ENCODE data around the gene DNAL1. TPM values are rescaled to one million over a fixed set of nuclear protein-coding genes. Genes with fewer than 3 reads are reported as not detected.

DNAL1 gene
- total RNA-seq, 1 donor from 2014 or later, result 5.2 TPM

DNA sequence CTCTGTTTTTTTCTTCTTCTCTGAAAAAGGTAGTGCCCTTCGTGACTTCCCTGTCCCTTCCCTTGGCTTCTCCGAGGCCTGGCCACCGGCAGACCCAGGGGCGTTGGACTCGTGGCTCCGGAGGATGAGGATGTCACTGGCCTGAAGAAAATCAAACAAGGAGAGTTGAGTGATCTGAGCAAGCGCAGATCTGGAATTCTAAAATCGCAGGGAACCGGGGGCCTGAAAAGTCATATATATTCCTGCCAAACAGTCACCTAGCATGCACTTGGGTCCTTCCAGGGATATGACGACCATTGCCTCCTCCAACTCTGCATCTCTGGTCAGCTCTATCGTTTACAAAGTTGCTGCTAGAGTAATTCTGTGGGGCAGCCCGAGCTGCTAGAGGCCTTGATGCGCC, 74.6 kb downstream of the DNAL1 start:
- no peaks in the 10 kb centered on the region for H3K27me3 ChIP-seq (ENCODE audit: control insufficient read depth in 3 of 3, insufficient read depth in 3 of 3, low read length in 3 of 3)
- H3K4me1 ChIP-seq (ENCODE audit: control insufficient read depth in 3 of 3, insufficient read depth in 3 of 3, low read length in 3 of 3), result peaks cover 25 to 41% (median 36%) of the 10 kb centered on the region in 3 donors
- H3K27ac ChIP-seq (ENCODE audit: low read depth, low read length), result no peak overlapping the region
- peak overlapping the region in 1 of 3 donors; percentile 8 for H3K9ac ChIP-seq (ENCODE audit: low read depth in 1 of 3, low read length in 3 of 3)
- H3K4me3 ChIP-seq (ENCODE audit: low read length in 3 of 3), result no peak overlapping the region
- H3K9me3 ChIP-seq (ENCODE audit: control insufficient read depth in 3 of 3, low read length in 3 of 3), result no peaks in the 10 kb centered on the region
- H3K36me3 ChIP-seq (ENCODE audit: control insufficient read depth in 3 of 3, insufficient read depth in 3 of 3, low read length in 3 of 3), result peaks cover 47 to 66% (median 52%) of the 10 kb centered on the region in 3 donors

DNA sequence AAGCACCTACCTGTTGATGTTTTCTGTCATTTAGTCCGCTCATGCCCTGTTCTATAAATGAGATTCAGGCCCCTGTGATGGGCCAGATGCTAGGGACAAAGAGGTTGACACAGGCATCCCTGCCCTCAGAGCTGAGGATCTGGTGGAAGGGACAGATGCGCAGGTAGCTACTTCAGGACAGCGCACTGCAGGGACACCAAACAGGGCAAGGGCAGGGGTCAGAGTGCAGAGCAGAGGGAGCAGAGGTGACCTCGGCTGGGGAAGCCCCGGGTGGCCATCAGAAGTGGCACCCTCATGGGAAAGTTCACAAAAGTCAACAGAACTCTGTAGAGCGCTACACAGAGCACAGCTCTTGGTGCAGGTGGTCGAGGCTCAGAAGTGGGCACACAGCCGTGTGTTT, 75.0 kb downstream of the DNAL1 start:
- Histone ChIP-seq H3K4me1 (ENCODE audit: control insufficient read depth in 3 of 3, insufficient read depth in 3 of 3, low read length in 3 of 3) (peaks cover 25 to 42% (median 37%) of the 10 kb centered on the region in 3 donors), H3K27ac (ENCODE audit: low read depth, low read length) (no peak overlapping the region), H3K36me3 (ENCODE audit: control insufficient read depth in 3 of 3, insufficient read depth in 3 of 3, low read length in 3 of 3) (peaks cover 47 to 68% (median 52%) of the 10 kb centered on the region in 3 donors), H3K27me3 (ENCODE audit: control insufficient read depth in 3 of 3, insufficient read depth in 3 of 3, low read length in 3 of 3) (no peaks in the 10 kb centered on the region), H3K4me3 (ENCODE audit: low read length in 3 of 3) (no peak overlapping the region), H3K9ac (ENCODE audit: low read depth in 1 of 3, low read length in 3 of 3) (no peak overlapping the region), H3K9me3 (ENCODE audit: control insufficient read depth in 3 of 3, low read length in 3 of 3) (no peaks in the 10 kb centered on the region)

GRCh38 chr14:73720636-73721035, 75.8 kb downstream of the DNAL1 start:
- Histone ChIP-seq H3K27me3 (ENCODE audit: control insufficient read depth in 3 of 3, insufficient read depth in 3 of 3, low read length in 3 of 3) (no peaks in the 10 kb centered on the region), H3K27ac (ENCODE audit: low read depth, low read length) (peak overlapping the region; percentile 31), H3K4me1 (ENCODE audit: control insufficient read depth in 3 of 3, insufficient read depth in 3 of 3, low read length in 3 of 3) (peaks cover 34 to 51% (median 45%) of the 10 kb centered on the region in 3 donors), H3K36me3 (ENCODE audit: control insufficient read depth in 3 of 3, insufficient read depth in 3 of 3, low read length in 3 of 3) (peaks cover 53 to 69% (median 59%) of the 10 kb centered on the region in 3 donors), H3K4me3 (ENCODE audit: low read length in 3 of 3) (no peak overlapping the region), H3K9me3 (ENCODE audit: control insufficient read depth in 3 of 3, low read length in 3 of 3) (no peaks in the 10 kb centered on the region), H3K9ac (ENCODE audit: low read depth in 1 of 3, low read length in 3 of 3) (no peak overlapping the region)

DNA sequence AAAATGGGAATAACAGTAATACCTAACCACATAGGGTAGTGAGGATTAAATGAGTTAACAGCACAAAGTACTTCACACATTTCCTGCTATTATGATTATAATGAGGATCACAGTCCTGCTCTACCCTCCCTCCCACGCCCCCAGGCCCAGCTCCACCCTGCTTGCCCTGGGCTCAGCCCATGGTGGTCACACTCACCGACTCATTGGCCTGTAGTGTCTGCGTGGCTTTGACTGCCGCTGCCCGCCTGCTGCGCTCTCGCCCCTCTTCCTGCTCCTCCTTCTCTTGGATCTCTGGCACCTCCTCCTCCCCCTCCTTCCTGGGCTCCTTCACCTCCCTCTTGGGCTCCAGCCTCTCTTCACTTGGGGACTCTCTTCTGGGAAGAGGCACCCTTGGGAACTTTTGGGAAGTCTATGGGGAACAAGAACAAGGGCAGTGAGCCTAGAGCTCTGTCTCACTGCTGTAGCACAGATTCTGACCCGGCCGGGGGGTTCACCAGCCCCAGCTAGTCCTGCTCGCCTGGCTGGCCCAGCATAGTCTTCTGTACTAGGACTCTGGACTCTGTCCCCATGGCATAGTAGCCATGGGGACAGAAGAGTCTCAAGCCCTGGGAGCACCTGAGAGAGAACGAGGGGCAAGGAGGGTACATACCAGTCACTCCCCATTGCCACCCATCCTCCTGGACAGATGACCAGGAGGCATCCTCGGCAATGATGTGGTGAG, 76.5 kb downstream of the DNAL1 start:
- Histone ChIP-seq H3K27ac (ENCODE audit: low read depth, low read length) (peak overlapping the region; percentile 31), H3K4me3 (ENCODE audit: low read length in 3 of 3) (no peak overlapping the region), H3K36me3 (ENCODE audit: control insufficient read depth in 3 of 3, insufficient read depth in 3 of 3, low read length in 3 of 3) (peaks cover 56 to 69% (median 59%) of the 10 kb centered on the region in 3 donors), H3K4me1 (ENCODE audit: control insufficient read depth in 3 of 3, insufficient read depth in 3 of 3, low read length in 3 of 3) (peaks cover 40 to 57% (median 51%) of the 10 kb centered on the region in 3 donors), H3K9ac (ENCODE audit: low read depth in 1 of 3, low read length in 3 of 3) (no peak overlapping the region), H3K9me3 (ENCODE audit: control insufficient read depth in 3 of 3, low read length in 3 of 3) (no peaks in the 10 kb centered on the region), H3K27me3 (ENCODE audit: control insufficient read depth in 3 of 3, insufficient read depth in 3 of 3, low read length in 3 of 3) (no peaks in the 10 kb centered on the region)

- Histone ChIP-seq H3K4me1 (ENCODE audit: control insufficient read depth in 3 of 3, insufficient read depth in 3 of 3, low read length in 3 of 3) (peaks cover 53 to 70% (median 65%) of the 10 kb centered on the region in 3 donors), H3K27me3 (ENCODE audit: control insufficient read depth in 3 of 3, insufficient read depth in 3 of 3, low read length in 3 of 3) (no peaks in the 10 kb centered on the region), H3K36me3 (ENCODE audit: control insufficient read depth in 3 of 3, insufficient read depth in 3 of 3, low read length in 3 of 3) (peaks cover 68 to 72% (median 70%) of the 10 kb centered on the region in 3 donors), H3K9ac (ENCODE audit: low read depth in 1 of 3, low read length in 3 of 3) (peak overlapping the region in 1 of 3 donors; percentile 11), H3K9me3 (ENCODE audit: control insufficient read depth in 3 of 3, low read length in 3 of 3) (no peaks in the 10 kb centered on the region), H3K4me3 (ENCODE audit: low read length in 3 of 3) (no peak overlapping the region), H3K27ac (ENCODE audit: low read depth, low read length) (peak overlapping the region; percentile 87)
These were observed 77.8 kb downstream of the DNAL1 start for GRCh38 chr14:73722581-73722980.

DNA sequence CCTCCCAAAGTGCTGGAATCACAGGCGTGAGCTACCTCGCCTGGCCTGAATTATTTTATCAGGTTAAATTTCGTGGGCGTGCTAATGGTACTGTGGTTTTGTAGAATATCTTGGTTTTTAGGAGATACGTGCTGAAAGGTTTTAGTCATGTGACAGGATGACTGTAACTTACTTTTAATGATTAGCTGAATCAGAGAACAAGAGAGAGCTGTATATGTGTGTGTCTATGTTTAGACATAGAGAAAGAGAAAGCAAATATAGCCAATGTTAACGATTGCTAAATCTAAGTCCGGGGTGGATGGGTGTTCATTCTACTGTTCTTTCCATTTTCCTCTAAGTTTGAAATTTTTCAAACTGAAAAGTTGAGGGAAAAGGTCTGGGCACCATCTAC, 78.6 kb downstream of the DNAL1 start:
- H3K27ac ChIP-seq (ENCODE audit: low read depth, low read length), result peak overlapping the region; percentile 87
- no peaks in the 10 kb centered on the region for H3K27me3 ChIP-seq (ENCODE audit: control insufficient read depth in 3 of 3, insufficient read depth in 3 of 3, low read length in 3 of 3)
- peaks cover 62 to 68% (median 63%) of the 10 kb centered on the region in 3 donors for H3K36me3 ChIP-seq (ENCODE audit: control insufficient read depth in 3 of 3, insufficient read depth in 3 of 3, low read length in 3 of 3)
- peaks cover 56 to 70% (median 65%) of the 10 kb centered on the region in 3 donors for H3K4me1 ChIP-seq (ENCODE audit: control insufficient read depth in 3 of 3, insufficient read depth in 3 of 3, low read length in 3 of 3)
- peak overlapping the region; percentile 13 to 52 (median 33) for H3K4me3 ChIP-seq (ENCODE audit: low read length in 3 of 3)
- H3K9ac ChIP-seq (ENCODE audit: low read depth in 1 of 3, low read length in 3 of 3), result peak overlapping the region; percentile 66 to 70 (median 69)
- no peaks in the 10 kb centered on the region for H3K9me3 ChIP-seq (ENCODE audit: control insufficient read depth in 3 of 3, low read length in 3 of 3)

DNA sequence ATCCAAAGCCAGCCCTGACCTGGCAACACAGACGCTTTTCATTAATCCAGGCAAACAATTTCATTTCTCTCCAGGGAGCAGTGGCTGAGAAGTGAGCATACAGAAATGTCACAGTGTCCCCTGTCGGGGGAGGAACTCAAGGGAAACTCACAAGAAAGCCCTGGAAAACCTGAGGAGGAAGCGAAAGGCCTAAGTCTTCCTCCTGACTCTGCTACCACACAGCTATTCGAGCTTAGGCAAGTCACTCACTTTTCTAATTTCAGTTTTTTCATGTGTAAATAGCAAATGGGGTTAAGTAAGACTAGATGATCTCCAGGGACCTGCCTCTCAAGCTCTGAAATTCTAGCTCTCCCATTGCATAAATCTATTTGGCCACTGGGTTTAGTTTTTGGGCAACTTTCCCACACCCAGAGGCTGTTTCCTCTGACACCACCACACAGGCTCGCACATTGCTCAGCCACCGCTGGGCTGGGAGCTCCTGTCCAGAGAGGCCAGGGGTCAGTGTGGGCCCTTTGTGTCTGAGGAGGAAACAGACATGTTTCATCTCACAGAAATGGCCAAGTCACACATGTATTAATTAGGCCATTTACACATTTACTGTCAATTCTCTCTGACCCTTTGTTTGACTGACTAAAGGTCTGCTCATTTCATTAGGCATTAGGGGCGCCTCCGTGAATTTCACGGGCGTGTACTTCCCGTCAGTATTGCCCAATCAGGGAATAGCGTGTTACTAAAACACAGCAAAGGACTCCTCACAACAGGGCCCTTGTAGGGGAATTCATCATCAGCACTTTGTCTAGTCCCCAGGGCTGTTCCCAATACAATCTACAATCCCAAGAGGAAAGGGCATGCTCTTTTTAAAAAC, 79.2 kb downstream of the DNAL1 start:
- Histone ChIP-seq H3K9ac (ENCODE audit: low read depth in 1 of 3, low read length in 3 of 3) (peak overlapping the region; percentile 66 to 70 (median 69)), H3K4me3 (ENCODE audit: low read length in 3 of 3) (peak overlapping the region; percentile 33 to 63 (median 52)), H3K27ac (ENCODE audit: low read depth, low read length) (peak overlapping the region; percentile 87), H3K27me3 (ENCODE audit: control insufficient read depth in 3 of 3, insufficient read depth in 3 of 3, low read length in 3 of 3) (no peaks in the 10 kb centered on the region), H3K9me3 (ENCODE audit: control insufficient read depth in 3 of 3, low read length in 3 of 3) (no peaks in the 10 kb centered on the region), H3K4me1 (ENCODE audit: control insufficient read depth in 3 of 3, insufficient read depth in 3 of 3, low read length in 3 of 3) (peaks cover 61 to 73% (median 71%) of the 10 kb centered on the region in 3 donors), H3K36me3 (ENCODE audit: control insufficient read depth in 3 of 3, insufficient read depth in 3 of 3, low read length in 3 of 3) (peaks cover 61 to 66% (median 62%) of the 10 kb centered on the region in 3 donors)

GRCh38 chr14:73724696-73725095, 79.9 kb downstream of the DNAL1 start:
- peaks cover 63 to 78% (median 76%) of the 10 kb centered on the region in 3 donors for H3K4me1 ChIP-seq (ENCODE audit: control insufficient read depth in 3 of 3, insufficient read depth in 3 of 3, low read length in 3 of 3)
- H3K27me3 ChIP-seq (ENCODE audit: control insufficient read depth in 3 of 3, insufficient read depth in 3 of 3, low read length in 3 of 3), result no peaks in the 10 kb centered on the region
- H3K9me3 ChIP-seq (ENCODE audit: control insufficient read depth in 3 of 3, low read length in 3 of 3), result no peaks in the 10 kb centered on the region
- H3K36me3 ChIP-seq (ENCODE audit: control insufficient read depth in 3 of 3, insufficient read depth in 3 of 3, low read length in 3 of 3), result peaks cover 63 to 67% (median 63%) of the 10 kb centered on the region in 3 donors
- H3K27ac ChIP-seq (ENCODE audit: low read depth, low read length), result peak overlapping the region; percentile 87
- H3K4me3 ChIP-seq (ENCODE audit: low read length in 3 of 3), result peak overlapping the region; percentile 3 to 63 (median 7)
- H3K9ac ChIP-seq (ENCODE audit: low read depth in 1 of 3, low read length in 3 of 3), result peak overlapping the region; percentile 66 to 70 (median 69)

- Histone ChIP-seq H3K27ac (ENCODE audit: low read depth, low read length) (peak overlapping the region; percentile 87), H3K9ac (ENCODE audit: low read depth in 1 of 3, low read length in 3 of 3) (peak overlapping the region in 2 of 3 donors; percentile 69 to 70), H3K27me3 (ENCODE audit: control insufficient read depth in 3 of 3, insufficient read depth in 3 of 3, low read length in 3 of 3) (no peaks in the 10 kb centered on the region), H3K4me1 (ENCODE audit: control insufficient read depth in 3 of 3, insufficient read depth in 3 of 3, low read length in 3 of 3) (peaks cover 63 to 78% (median 76%) of the 10 kb centered on the region in 3 donors), H3K4me3 (ENCODE audit: low read length in 3 of 3) (peak overlapping the region in 2 of 3 donors; percentile 12 to 63), H3K36me3 (ENCODE audit: control insufficient read depth in 3 of 3, insufficient read depth in 3 of 3, low read length in 3 of 3) (peaks cover 63 to 69% (median 65%) of the 10 kb centered on the region in 3 donors), H3K9me3 (ENCODE audit: control insufficient read depth in 3 of 3, low read length in 3 of 3) (no peaks in the 10 kb centered on the region)
These were observed 80.6 kb downstream of the DNAL1 start for GRCh38 chr14:73725116-73726024.

Data from skeletal muscle tissue (tissue), 4 donors.